ENCODE measurements around the gene TRMT61A.
A peak's percentile ranks its signal among the peaks of the same experiment; 100 is the strongest.

Gene TRMT61A

DNA sequence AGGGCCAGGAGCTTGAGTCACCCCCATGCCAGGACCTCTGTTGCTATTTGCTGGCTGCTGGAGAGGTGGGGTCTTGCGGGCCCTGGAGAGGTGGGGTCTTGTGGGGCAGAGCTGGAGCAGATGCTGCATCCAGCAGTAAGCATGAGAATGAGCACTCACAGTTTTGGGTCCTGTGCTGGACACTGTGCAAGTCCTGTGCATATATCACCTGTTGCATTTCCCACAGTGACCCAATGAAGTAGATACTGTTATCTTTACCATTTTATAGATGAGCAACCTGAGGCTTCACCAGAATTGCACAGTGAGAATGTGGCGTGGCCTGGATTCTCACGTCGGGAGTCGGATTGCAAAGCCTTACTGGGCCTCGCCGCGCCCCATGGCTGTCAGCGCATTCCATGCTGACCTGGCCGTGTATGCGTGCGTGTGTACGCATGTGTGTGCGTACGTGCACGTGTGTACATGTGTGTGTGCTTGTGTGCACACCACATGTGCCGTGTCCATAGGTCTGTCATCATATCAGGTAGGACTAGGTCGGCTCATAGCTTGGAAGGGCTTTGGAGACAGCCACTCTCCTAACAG is 45.8 kb downstream of the TRMT61A start:
- no peak for DNase-seq

DNA sequence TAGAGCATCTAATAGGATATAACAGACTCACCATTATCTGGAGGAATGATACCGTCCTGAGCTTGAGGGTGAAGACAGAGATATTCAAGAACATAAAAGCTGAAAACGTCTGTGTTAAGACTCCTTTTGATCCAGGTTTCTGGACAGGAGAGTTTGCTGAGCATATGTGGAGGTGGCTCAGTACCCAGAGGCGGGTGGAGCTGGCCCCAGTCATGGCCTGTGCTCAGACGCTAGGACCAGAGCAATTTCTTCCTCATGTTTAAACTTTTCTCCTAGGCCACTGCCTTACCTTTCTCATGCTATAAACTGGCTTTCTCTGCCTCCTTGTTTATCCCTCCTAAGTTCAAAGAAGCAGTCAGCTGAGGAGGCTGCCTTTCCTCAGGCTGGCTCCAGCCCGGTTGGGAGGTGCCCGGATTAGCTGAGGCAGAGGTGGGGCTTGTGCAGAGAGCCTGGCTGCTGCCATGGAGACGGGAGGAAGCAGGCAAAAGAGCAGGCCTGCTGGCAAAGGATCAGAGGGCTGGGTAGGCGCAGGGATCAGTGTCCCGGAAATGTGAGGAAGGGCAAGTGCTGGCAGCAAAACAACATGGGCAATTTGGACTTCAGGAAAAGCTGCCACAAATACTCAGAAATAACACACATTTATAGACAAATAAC is 47.5 kb downstream of the TRMT61A start:
- DNase-seq: peak; percentile 35

DNA sequence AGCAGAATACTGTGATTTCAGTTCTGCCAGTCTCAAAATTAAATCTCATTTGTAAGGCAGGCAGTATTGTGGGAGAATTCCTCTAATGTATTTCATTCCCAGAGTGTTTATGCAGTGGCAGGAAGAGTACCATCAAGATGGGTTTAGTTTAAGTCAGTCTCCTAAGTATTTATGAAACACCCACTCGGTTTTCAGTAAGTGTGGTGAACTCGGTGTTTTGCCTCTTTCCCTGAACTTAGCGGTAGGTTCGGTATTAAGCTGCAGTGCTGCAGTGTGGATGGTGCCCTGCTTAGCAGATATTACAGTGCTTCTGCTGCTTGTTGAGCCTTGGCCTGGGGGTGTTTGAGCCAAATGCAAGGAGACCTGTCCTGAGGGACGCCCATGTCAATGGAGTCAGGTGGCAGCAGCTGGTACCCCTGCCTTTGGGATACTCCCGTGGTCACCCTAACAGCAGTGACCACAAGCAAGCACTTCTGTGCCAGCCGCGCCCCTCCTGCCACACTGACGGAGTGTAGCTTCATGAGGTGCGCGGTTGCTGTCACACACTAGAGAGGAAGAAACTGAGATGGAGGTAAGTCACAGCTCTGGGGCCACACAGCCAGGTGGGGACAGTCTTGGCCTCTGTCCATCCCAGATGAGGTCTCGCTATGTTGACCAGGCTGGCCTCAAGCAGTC is 49.5 kb downstream of the TRMT61A start:
- no peak for DNase-seq

DNA sequence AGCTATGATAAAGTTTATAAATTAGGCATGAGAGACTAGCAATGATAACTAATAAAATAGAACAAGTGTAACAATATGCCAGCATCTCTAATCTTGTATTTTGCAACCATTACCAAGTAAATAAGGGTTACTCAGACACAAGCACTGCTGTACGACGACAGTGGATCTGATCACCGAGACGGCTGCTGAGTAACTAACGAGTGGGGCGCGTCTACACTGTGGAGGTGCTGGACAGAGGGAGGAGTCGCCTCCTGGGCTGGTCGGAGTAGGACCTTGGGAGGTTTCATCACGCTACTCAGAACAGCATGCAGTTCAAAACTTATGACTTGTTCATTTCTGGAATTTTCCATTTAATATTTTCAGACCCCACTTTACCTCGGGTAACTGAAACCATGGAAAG is 52.2 kb downstream of the TRMT61A start:
- DNase-seq: no peak

DNA sequence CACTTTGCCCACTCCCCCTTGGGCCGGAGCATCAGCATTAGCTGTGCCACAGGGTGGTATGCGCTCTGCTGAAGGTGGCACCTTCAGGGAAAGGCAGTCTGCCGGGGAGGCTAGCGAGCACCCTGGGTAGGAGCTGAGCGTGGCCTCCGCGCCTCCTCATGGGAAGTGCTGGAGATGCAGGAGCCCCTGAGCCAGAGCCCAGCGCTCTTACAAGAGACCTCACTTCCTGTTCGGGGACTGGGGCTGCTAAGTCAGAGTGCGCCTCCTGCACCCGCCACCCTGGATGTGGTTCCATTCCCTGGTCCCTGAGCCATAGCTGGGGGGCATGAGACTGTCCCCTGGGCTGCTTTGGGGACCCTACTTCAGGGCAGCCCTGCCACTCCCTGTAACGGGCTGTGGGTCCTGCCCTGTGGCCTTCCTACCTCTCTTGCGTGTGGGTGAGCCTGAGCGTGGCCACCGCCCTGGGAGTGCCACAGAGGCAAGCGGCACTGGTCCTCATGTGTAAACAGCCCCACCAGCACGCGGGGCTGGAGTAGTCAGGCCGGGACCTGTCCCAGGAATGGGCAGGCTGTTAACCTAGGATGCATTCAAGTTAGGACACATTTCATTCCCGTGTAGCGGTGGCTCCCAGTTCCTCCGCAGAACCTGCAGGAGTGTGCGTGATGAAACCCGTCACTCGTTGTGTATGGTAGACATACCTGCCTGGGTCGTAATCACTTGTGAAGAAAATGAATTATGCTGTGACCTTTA is 53.1 kb downstream of the TRMT61A start:
- no peak for DNase-seq

DNA sequence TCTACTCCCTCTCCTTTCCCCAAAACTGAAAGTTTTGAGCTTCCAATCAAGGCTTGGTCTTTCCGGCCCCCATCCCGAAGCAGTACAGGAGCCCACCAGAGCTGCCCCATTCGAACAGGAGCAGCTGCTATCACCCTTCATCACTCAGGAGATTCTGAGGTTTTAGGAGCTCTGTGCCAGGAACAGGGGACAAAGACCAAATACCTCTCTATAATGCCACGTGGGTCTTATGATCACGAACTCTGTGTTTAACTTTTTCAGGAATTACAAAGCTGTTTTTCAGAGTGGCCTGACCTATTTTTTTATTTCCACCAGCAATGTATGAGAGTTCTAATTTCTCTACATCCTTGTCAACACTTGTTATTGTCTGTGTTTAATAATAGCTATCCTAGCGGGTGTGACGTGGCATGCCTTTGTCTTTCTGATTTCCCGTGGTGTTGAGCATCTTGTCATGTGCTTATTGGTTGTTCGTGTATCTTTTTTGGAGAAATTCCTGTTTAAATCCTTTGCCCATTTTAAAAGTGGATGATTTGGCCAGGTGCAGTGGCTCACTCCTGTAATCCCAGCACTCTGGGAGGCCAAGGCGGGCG is 55.4 kb downstream of the TRMT61A start:
- DNase-seq: no peak
